ENCODE results near the gene ATR.
"Not testable (repeated sequence)": the region's sequence is repeated elsewhere in the genome, so short reads cannot be mapped to it uniquely, and the experiment has no call there.

ATR gene

GRCh38 chr3:142578329-142579223 is at the start of gene ATR:
Gene ATR (minus strand): TSS chr3:142578733. CDS start chr3:142578704, 29 bp downstream.
- DNase-seq, result peak; percentile 96

- DNase-seq, result no peak
Observed at GRCh38 chr3:142626971-142627370, 48.4 kb upstream of the ATR start.

- DNase-seq, result no peak
Observed at GRCh38 chr3:142625153-142625440, 46.6 kb upstream of the ATR start.

- no peak for DNase-seq
Observed at GRCh38 chr3:142624341-142625152, 46.0 kb upstream of the ATR start.

- no peak for DNase-seq
Observed at GRCh38 chr3:142623194-142623593, 44.7 kb upstream of the ATR start.

GRCh38 chr3:142622405-142622804 is 43.9 kb upstream of the ATR start:
- DNase-seq, result no peak

- no peak for DNase-seq
Observed at GRCh38 chr3:142618917-142619461, 40.5 kb upstream of the ATR start.

- DNase-seq, result no peak
Observed at GRCh38 chr3:142615171-142615570, 36.6 kb upstream of the ATR start.

- no peak for DNase-seq
Observed at GRCh38 chr3:142614059-142614626, 35.6 kb upstream of the ATR start.

- no peak for DNase-seq
Observed at GRCh38 chr3:142613491-142613890, 35.0 kb upstream of the ATR start.

GRCh38 chr3:142611206-142611605 is 32.7 kb upstream of the ATR start:
- no peak for DNase-seq

- DNase-seq, result no peak
Observed at GRCh38 chr3:142609136-142609535, 30.6 kb upstream of the ATR start.

- DNase-seq, result no peak
Observed at GRCh38 chr3:142608631-142609030, 30.1 kb upstream of the ATR start.

GRCh38 chr3:142604940-142605339 is 26.4 kb upstream of the ATR start:
- DNase-seq, result no peak

GRCh38 chr3:142603386-142603705 is 24.8 kb upstream of the ATR start:
- not testable (repeated sequence) for DNase-seq

GRCh38 chr3:142602619-142603385 is 24.3 kb upstream of the ATR start:
- no peak for DNase-seq

GRCh38 chr3:142601713-142602112 is 23.2 kb upstream of the ATR start:
- no peak for DNase-seq

- no peak for DNase-seq
Observed at GRCh38 chr3:142597906-142598305, 19.4 kb upstream of the ATR start.

- DNase-seq, result no peak
Observed at GRCh38 chr3:142596726-142597088, 18.2 kb upstream of the ATR start.

GRCh38 chr3:142595951-142596725 is 17.6 kb upstream of the ATR start, which contains the start of gene PLS1:
Gene PLS1 (plus strand): TSS chr3:142596393. CDS start chr3:142664238, 67,845 bp downstream.
- peak; percentile 91 for DNase-seq

GRCh38 chr3:142595581-142595950 is 17.0 kb upstream of the ATR start:
- DNase-seq, result no peak

GRCh38 chr3:142595141-142595540 is 16.6 kb upstream of the ATR start:
- DNase-seq, result no peak
